Brain microvascular endothelial cell (primary cell): Measurements from ENCODE around the gene ABLIM2.
A peak's percentile ranks its signal among the peaks of the same experiment; 100 is the strongest.

ENCODE experiments used
- DNase-seq: peaks from one replicate; pipeline ENCODE4 v3.0.0-alpha.2; 2020
- H3K27ac ChIP-seq: fragments of 250-450 bp; sonication (Bioruptor Pico); 2 replicates; pipeline ENCODE4 v1.5.1; 2020; ENCODE audit warnings: mild to moderate bottlenecking, moderate library complexity
- H3K27me3 ChIP-seq: fragments of 250-450 bp; sonication (Bioruptor Pico); replicated peaks from 2 replicates; pipeline ENCODE4 v1.5.1; 2020; ENCODE audit warnings: mild to moderate bottlenecking
- H3K36me3 ChIP-seq: fragments of 250-450 bp; sonication (Bioruptor Pico); replicated peaks from 2 replicates; pipeline ENCODE4 v1.5.1; 2020; ENCODE audit warnings: mild to moderate bottlenecking
- H3K4me3 ChIP-seq: 2 replicates; pipeline ENCODE4 v1.5.1; 2011; ENCODE audit warnings: low read depth, mild to moderate bottlenecking, control low read depth, low read length, moderate library complexity
- CTCF ChIP-seq: IDR thresholded peaks from 2 replicates; pipeline ENCODE4 v1.5.1; 2011; ENCODE audit warnings: low read depth, mild to moderate bottlenecking, moderate library complexity, low read length, control low read depth, inconsistent platforms; ENCODE audit errors: missing control alignments
- in situ Hi-C: cut with HindIII; loops from 2 replicates; pipeline ENCODE4 v1.10.0; 2017; ENCODE audit warnings: low sequenced_read_pairs, low pct_ligation_motif_present

ABLIM2 gene

GRCh38 chr4:7990807-7991459, 167.7 kb downstream of the ABLIM2 start:
- in situ Hi-C loops, result no loop called here
- H3K36me3 ChIP-seq, result no peaks in the 10 kb centered on the region
- no peaks in the 10 kb centered on the region for H3K27me3 ChIP-seq
- no peak overlapping the region for H3K4me3 ChIP-seq
- DNase-seq, result no peak
- TF ChIP-seq CTCF, result no peak
- no peak overlapping the region for H3K27ac ChIP-seq

GRCh38 chr4:7989654-7990053, 169.0 kb downstream of the ABLIM2 start:
- no peak overlapping the region for H3K27ac ChIP-seq
- no peak overlapping the region for H3K4me3 ChIP-seq
- in situ Hi-C loops, result no loop called here
- no peak for DNase-seq
- H3K27me3 ChIP-seq, result no peaks in the 10 kb centered on the region
- no peak for TF ChIP-seq CTCF
- H3K36me3 ChIP-seq, result no peaks in the 10 kb centered on the region

- peak overlapping the region; percentile 67 for H3K27ac ChIP-seq
- no peaks in the 10 kb centered on the region for H3K36me3 ChIP-seq
- no peaks in the 10 kb centered on the region for H3K27me3 ChIP-seq
- in situ Hi-C loops, result no loop called here
- peak; percentile 45 for DNase-seq
- no peak overlapping the region for H3K4me3 ChIP-seq
- no peak for TF ChIP-seq CTCF
Measured at GRCh38 chr4:7988437-7988836, 170.2 kb downstream of the ABLIM2 start.

GRCh38 chr4:7987148-7987989, 171.2 kb downstream of the ABLIM2 start:
- Histone ChIP-seq H3K4me3 (no peak overlapping the region), H3K36me3 (no peaks in the 10 kb centered on the region), H3K27me3 (no peaks in the 10 kb centered on the region), H3K27ac (peak overlapping the region; percentile 67)
- peak; percentile 74 for DNase-seq
- TF ChIP-seq CTCF, result peak; percentile 92
- in situ Hi-C loops, result no loop called here

- no peak overlapping the region for H3K27ac ChIP-seq
- in situ Hi-C loops, result no loop called here
- H3K4me3 ChIP-seq, result no peak overlapping the region
- H3K36me3 ChIP-seq, result no peaks in the 10 kb centered on the region
- DNase-seq, result peak; percentile 31
- no peak for TF ChIP-seq CTCF
- H3K27me3 ChIP-seq, result no peaks in the 10 kb centered on the region
Measured at GRCh38 chr4:7985891-7986441, 172.6 kb downstream of the ABLIM2 start.
